ENCODE measurements around the gene DDAH1. TPM values are rescaled to one million over a fixed set of nuclear protein-coding genes. Genes with fewer than 3 reads are reported as not detected.
A peak's percentile ranks its signal among the peaks of the same experiment; 100 is the strongest.

The DDAH1 gene
- total and polyA plus RNA-seq, 2 of the 4 experiments (the other 2 are of a cell fraction) = 78.0 to 94.5 TPM

GRCh38 chr1:85358702-85359438, 106.1 kb downstream of the DDAH1 start:
- POLR2A ChIA-PET (ENCODE audit: unreplicated experiment) = no interaction called here
- DNase-seq = peak; percentile 20
- no peak overlapping the region for H2AK9ac ChIP-seq (replicated peaks; ENCODE audit: low read depth, low read length, poor library complexity)

More at GRCh38 chr1:85358702-85359438, 106.1 kb downstream of the DDAH1 start:
- Histone ChIP-seq H3K36me3 (ENCODE audit: control insufficient read depth, insufficient read depth, low read length) (peaks cover 3% of the 10 kb centered on the region; the same call in 1 of the 2 replicates), H2BK5ac (ENCODE audit: low read depth, low read length, poor library complexity, severe bottlenecking) (peak overlapping the region; percentile 76), H3K4me1 (ENCODE audit: control insufficient read depth, insufficient read depth, low read length) (peaks cover 16% of the 10 kb centered on the region), H3K9me3 (ENCODE audit: control insufficient read depth, insufficient read depth, low read length) (no peaks in the 10 kb centered on the region), H2AK5ac (ENCODE audit: low read depth, low read length) (peak overlapping the region; percentile 95; the same call in 1 of the 2 replicates), H3K23ac (ENCODE audit: low read depth, low read length) (peak overlapping the region; percentile 91), H2BK20ac (ENCODE audit: low read depth, low read length) (peak overlapping the region; percentile 27), H3K4me3 (ENCODE audit: insufficient read depth, low read depth, low read length) (no peak overlapping the region), H2BK15ac (ENCODE audit: low read depth, low read length) (peak overlapping the region; percentile 32; the same call in 1 of the 3 replicates), H4K20me1 (ENCODE audit: insufficient read depth, low read length) (no peaks in the 10 kb centered on the region), H3K9ac (ENCODE audit: low read depth, low read length) (no peak overlapping the region), H3K27me3 (ENCODE audit: control insufficient read depth, insufficient read depth, low read length) (no peaks in the 10 kb centered on the region), H3K4ac (ENCODE audit: low read depth, low read length) (peak overlapping the region; percentile 79), H3K56ac (ENCODE audit: extremely low read depth, insufficient read depth, low read length) (0 out of 2 replicates have a peak overlapping the region, but pooled peaks have one; percentile 0), H3K14ac (replicated peaks; ENCODE audit: low read depth, low read length) (peak overlapping the region; percentile 88), H4K91ac (ENCODE audit: insufficient read depth, low read depth, low read length) (peak overlapping the region; percentile 65), H3K27ac (ENCODE audit: insufficient read depth, low read length) (peak overlapping the region; percentile 53), H2BK120ac (ENCODE audit: low read depth, low read length) (peak overlapping the region; percentile 36), H4K5ac (ENCODE audit: low read depth, low read length) (peak overlapping the region; percentile 52), H3K79me1 (ENCODE audit: low read depth in 1 of 2, low read length in 2 of 2) (peaks cover 24 to 55% of the 10 kb centered on the region in 2 experiments), H3K4me2 (ENCODE audit: low read depth, low read length) (no peak overlapping the region), H2AFZ (replicated peaks; ENCODE audit: low read length, poor library complexity) (no peak overlapping the region), H4K8ac (ENCODE audit: low read depth in 2 of 2, low read length in 2 of 2) (peak overlapping the region in 1 of 2 experiments; percentile 26; a peak in 1 of 4 replicates), H3K18ac (ENCODE audit: low read depth, low read length) (peak overlapping the region; percentile 39), H3K9me1 (ENCODE audit: insufficient read depth, low read length) (peaks cover 13% of the 10 kb centered on the region)
- TF ChIP-seq CEBPB (IDR thresholded peaks at IDR 0.05; ENCODE audit: low read depth, low read length) = no peak
- TF ChIP-seq BHLHE40 (IDR thresholded peaks at IDR 0.05; ENCODE audit: low read depth, low read length) = peak; percentile 76
- no TSS peak for BruUV-seq (replicated peaks)
- intact Hi-C loops (cut with micrococcal nuclease) (no loop called here), dilution Hi-C loops (cut with HindIII; ENCODE audit: low sequenced_read_pairs, unreplicated experiment) (no loop called here), in situ Hi-C loops (cut with MboI; ENCODE audit: low sequenced_read_pairs) (no loop called here)
- no CpG with 5 or more reads among the region's 5 CpGs for WGBS, 2 experiments (ENCODE audit: extremely low coverage in 2 of 2, insufficient read length in 1 of 2)
- ATAC-seq (ENCODE audit: low read depth) = no peak
- CTCF ChIA-PET = no interaction called here
